WTC11 (cell line): Measurements from ENCODE around the gene BCOR. TPM values are rescaled to one million over a fixed set of nuclear protein-coding genes. Genes with fewer than 3 reads are reported as not detected.

Source experiments
- ATAC-seq: fragments of 200-7000 bp; cut with Tn5 transposase; 2 replicates; pipeline ENCODE4 v1.10.0; 2021; ENCODE audit warnings: mild to moderate bottlenecking, moderate library complexity
- CTCF ChIA-PET: fragments of 300-600 bp; sonication (Branson Sonifier 250); formaldehyde crosslinking; loops from one replicate; lab custom pipeline; 2021; ENCODE audit warnings: antibody characterized with exemption; lab: Charles Lee
- POLR2A ChIA-PET: fragments of 350-600 bp; sonication (Branson Sonifier 250); formaldehyde crosslinking; loops from one replicate; lab custom pipeline; 2021; ENCODE audit warnings: antibody characterized with exemption; lab: Charles Lee
- DNase-seq: peaks from one replicate; pipeline ENCODE4 v3.0.0; 2021; ENCODE audit warnings: low spot score
- H3K27ac Mint-ChIP-seq: 2 replicates; pipeline ENCODE4 v1.8.0; 2021; ENCODE audit warnings: mixed read lengths
- H3K27me3 Mint-ChIP-seq: 2 replicates; pipeline ENCODE4 v1.8.0; 2021; ENCODE audit warnings: low read depth, mild to moderate bottlenecking, moderate library complexity, mixed read lengths
- H3K36me3 Mint-ChIP-seq: 2 replicates; pipeline ENCODE4 v1.8.0; 2021; ENCODE audit warnings: mixed read lengths
- H3K4me1 Mint-ChIP-seq: 2 replicates; pipeline ENCODE4 v1.8.0; 2022; ENCODE audit warnings: mixed read lengths
- H3K4me3 Mint-ChIP-seq: 2 replicates; pipeline ENCODE4 v1.8.0; 2021; ENCODE audit warnings: mild to moderate bottlenecking, moderate library complexity, mixed read lengths
- H3K9me3 Mint-ChIP-seq: 2 replicates; pipeline ENCODE4 v1.8.0; 2021; ENCODE audit warnings: mixed read lengths
- ATF1 ChIP-seq: sonication (generic); formaldehyde crosslinking; IDR thresholded peaks from 2 replicates; pipeline ENCODE4 v1.8.1; 2023; ENCODE audit warnings: mild to moderate bottlenecking, moderate library complexity, missing genetic modification reagents
- CREM ChIP-seq: sonication (generic); formaldehyde crosslinking; IDR thresholded peaks from 2 replicates; pipeline ENCODE4 v1.8.1; 2022; ENCODE audit warnings: mild to moderate bottlenecking, missing genetic modification reagents, moderate library complexity
- E2F5 ChIP-seq: sonication (generic); formaldehyde crosslinking; IDR thresholded peaks from 2 replicates; pipeline ENCODE4 v1.8.1; 2022; ENCODE audit warnings: mild to moderate bottlenecking, moderate library complexity, missing genetic modification reagents
- HMGXB4 ChIP-seq: sonication (generic); formaldehyde crosslinking; IDR thresholded peaks from 2 replicates; pipeline ENCODE4 v1.8.1; 2023; ENCODE audit warnings: mild to moderate bottlenecking, moderate library complexity, missing genetic modification reagents
- IRF1 ChIP-seq: sonication (generic); formaldehyde crosslinking; IDR thresholded peaks from 2 replicates; pipeline ENCODE4 v1.8.0; 2023; ENCODE audit warnings: missing genetic modification reagents
- JAZF1 ChIP-seq: fragments of 250-450 bp; sonication (Bioruptor Pico); IDR thresholded peaks from 2 replicates; pipeline ENCODE4 v1.9.0; 2021; ENCODE audit warnings: moderate library complexity, mild to moderate bottlenecking, inconsistent platforms
- MLX ChIP-seq: sonication (generic); formaldehyde crosslinking; IDR thresholded peaks from 2 replicates; pipeline ENCODE4 v1.8.1; 2023; ENCODE audit warnings: mild to moderate bottlenecking, missing genetic modification reagents, moderate library complexity
- MYBL2 ChIP-seq: sonication (generic); formaldehyde crosslinking; IDR thresholded peaks from 2 replicates; pipeline ENCODE4 v1.8.1; 2023; ENCODE audit warnings: mild to moderate bottlenecking, moderate library complexity, missing genetic modification reagents
- NR2C2 ChIP-seq: sonication (generic); formaldehyde crosslinking; IDR thresholded peaks from 2 replicates; pipeline ENCODE4 v1.8.0; 2022; ENCODE audit warnings: mild to moderate bottlenecking, missing genetic modification reagents
- PRRX2 ChIP-seq: fragments of 250-450 bp; sonication (Bioruptor Pico); IDR thresholded peaks from 2 replicates; pipeline ENCODE4 v1.8.0; 2021; ENCODE audit warnings: mild to moderate bottlenecking
- SP1 ChIP-seq: sonication (generic); formaldehyde crosslinking; conservative IDR thresholded peaks from 2 replicates; pipeline ENCODE4 v1.8.1; 2022; ENCODE audit warnings: missing genetic modification reagents
- TEAD4 ChIP-seq: sonication (generic); formaldehyde crosslinking; IDR thresholded peaks from 2 replicates; pipeline ENCODE4 v1.8.0; 2022; ENCODE audit warnings: mild to moderate bottlenecking, missing genetic modification reagents
- TP53 ChIP-seq: sonication (generic); formaldehyde crosslinking; IDR thresholded peaks from 2 replicates; pipeline ENCODE4 v1.8.1; 2023; ENCODE audit warnings: mild to moderate bottlenecking, missing genetic modification reagents
- USF2 ChIP-seq: sonication (generic); formaldehyde crosslinking; IDR thresholded peaks from 2 replicates; pipeline ENCODE4 v1.8.1; 2023; ENCODE audit warnings: mild to moderate bottlenecking, missing genetic modification reagents, moderate library complexity
- ZNF219 ChIP-seq: sonication (generic); formaldehyde crosslinking; IDR thresholded peaks from 2 replicates; pipeline ENCODE4 v1.8.0; 2023; ENCODE audit warnings: missing genetic modification reagents, mild to moderate bottlenecking, borderline replicate concordance
- ZNF232 ChIP-seq: sonication (generic); formaldehyde crosslinking; IDR thresholded peaks from 2 replicates; pipeline ENCODE4 v1.8.0; 2022; ENCODE audit warnings: mild to moderate bottlenecking, missing genetic modification reagents
- ZNF671 ChIP-seq: fragments of 250-450 bp; sonication (Bioruptor Pico); IDR thresholded peaks from 2 replicates; pipeline ENCODE4 v1.8.0; 2021; ENCODE audit warnings: mild to moderate bottlenecking
- total RNA-seq: library from RNA; stranded (reverse); gene quantifications from 3 replicates; pipeline ENCODE4 v1.2.3, GENCODE V29; 2021

Gene BCOR
- total RNA-seq, 1 experiment from 2014 or later, result 44.5 TPM

GRCh38 chrX:40105835-40106675, 8.3 kb upstream of the BCOR start:
- POLR2A ChIA-PET, result interaction anchor here (1.0 to 2.6 kb wide), 2 partner anchors 13 to 40 kb away, joined by 4 to 17 read pairs; no protein-coding TSS in a partner anchor
- no peak for TF ChIP-seq CREM (CRISPR knock-in tag)
- TF ChIP-seq ZNF219, result no peak
- TF ChIP-seq HMGXB4 (CRISPR knock-in tag), result no peak
- no peak for TF ChIP-seq IRF1 (CRISPR knock-in tag)
- no peak for TF ChIP-seq MYBL2 (CRISPR knock-in tag)
- TF ChIP-seq TP53 (CRISPR knock-in tag), result no peak
- no peak for TF ChIP-seq JAZF1 (CRISPR knock-in tag)
- TF ChIP-seq ATF1 (CRISPR knock-in tag), result no peak
- no peak for TF ChIP-seq ZNF671 (CRISPR knock-in tag)
- no peak for TF ChIP-seq PRRX2 (CRISPR knock-in tag)
- no peak for TF ChIP-seq ZNF232 (CRISPR knock-in tag)
- TF ChIP-seq NR2C2, result no peak
- TF ChIP-seq MLX (CRISPR knock-in tag), result no peak
- TF ChIP-seq, all 79 proteins: peak for 0
- CTCF ChIA-PET, result interaction anchor here (0.9 to 1.4 kb wide), 3 partner anchors 20 to 35 kb away, joined by 3 read pairs; no protein-coding TSS in a partner anchor
- Mint-ChIP-seq H3K4me3 (peak overlapping the region; percentile 83), H3K36me3 (no peaks in the 10 kb centered on the region), H3K27me3 (peaks cover 40% of the 10 kb centered on the region), H3K9me3 (no peaks in the 10 kb centered on the region), H3K27ac (no peak overlapping the region; the same call in 1 of the 2 replicates), H3K4me1 (peaks cover 22% of the 10 kb centered on the region)
- ATAC-seq (no peak), DNase-seq (peak; percentile 57)

GRCh38 chrX:40104985-40105834, 7.5 kb upstream of the BCOR start:
- H3K27me3 Mint-ChIP-seq, result peaks cover 39% of the 10 kb centered on the region
- DNase-seq, result no peak
- no peaks in the 10 kb centered on the region for H3K36me3 Mint-ChIP-seq
- no peak for TF ChIP-seq TEAD4 (CRISPR knock-in tag)
- no peak for TF ChIP-seq MYBL2 (CRISPR knock-in tag)
- no peak; the same call in 1 of the 2 replicates for TF ChIP-seq E2F5
- TF ChIP-seq SP1, result no peak
- peak; percentile 32; the same call in 1 of the 2 replicates for TF ChIP-seq USF2 (CRISPR knock-in tag)
- no peak for ATAC-seq
- CTCF ChIA-PET, result interaction anchor here (0.7 to 1.2 kb wide), 3 partner anchors 19 to 41 kb away, joined by 3 read pairs; no protein-coding TSS in a partner anchor
- H3K9me3 Mint-ChIP-seq, result no peaks in the 10 kb centered on the region
- POLR2A ChIA-PET, result interaction anchor here (1.0 to 2.6 kb wide), 4 partner anchors 12 to 63 kb away, joined by 4 to 17 read pairs (median 5); no protein-coding TSS in a partner anchor
- peaks cover 20% of the 10 kb centered on the region for H3K4me1 Mint-ChIP-seq
- H3K4me3 Mint-ChIP-seq, result peak overlapping the region; percentile 63
- H3K27ac Mint-ChIP-seq, result no peak overlapping the region
